SK-N-SH (cell line): ENCODE measurements around the gene TFPI.

Experiments
- JUND ChIP-seq: IDR thresholded peaks from 2 replicates; pipeline ENCODE4 v1.4.0; 2012
- TF ChIP-seq, protein P1 (sequence below): fragments of 200-600 bp; sonication (generic); IDR thresholded peaks from 2 replicates; pipeline ENCODE4 v1.6.1; 2017; ENCODE audit warnings: antibody characterized with exemption, mild to moderate bottlenecking, moderate library complexity

DNA sequence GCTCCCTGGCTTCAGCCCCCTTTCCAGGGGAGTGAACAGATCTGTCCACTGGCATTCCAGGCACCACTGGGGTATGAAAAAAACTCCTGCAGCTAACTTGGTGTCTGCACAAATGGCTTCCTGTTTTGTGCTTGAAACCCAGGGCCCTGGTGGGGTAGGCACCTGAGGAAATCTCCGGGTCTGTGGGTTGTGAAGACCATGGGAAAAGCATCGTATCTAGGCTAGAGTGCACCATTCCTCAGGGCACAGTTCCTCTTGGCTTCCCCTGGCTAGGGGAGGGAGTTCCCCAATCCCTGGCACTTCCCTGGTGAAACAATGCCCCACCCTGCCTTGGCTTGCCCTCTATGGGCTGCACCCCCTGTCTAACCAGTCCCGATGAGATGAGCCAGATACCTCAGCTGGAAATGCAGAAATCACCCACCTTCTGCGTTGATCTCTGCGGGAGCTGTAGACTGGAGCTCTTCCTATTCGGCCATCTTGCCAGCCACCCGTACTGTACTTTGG lies 34.1 kb downstream of the TFPI start:
- TF ChIP-seq JUND = no peak
- TF ChIP-seq, protein P1, sequence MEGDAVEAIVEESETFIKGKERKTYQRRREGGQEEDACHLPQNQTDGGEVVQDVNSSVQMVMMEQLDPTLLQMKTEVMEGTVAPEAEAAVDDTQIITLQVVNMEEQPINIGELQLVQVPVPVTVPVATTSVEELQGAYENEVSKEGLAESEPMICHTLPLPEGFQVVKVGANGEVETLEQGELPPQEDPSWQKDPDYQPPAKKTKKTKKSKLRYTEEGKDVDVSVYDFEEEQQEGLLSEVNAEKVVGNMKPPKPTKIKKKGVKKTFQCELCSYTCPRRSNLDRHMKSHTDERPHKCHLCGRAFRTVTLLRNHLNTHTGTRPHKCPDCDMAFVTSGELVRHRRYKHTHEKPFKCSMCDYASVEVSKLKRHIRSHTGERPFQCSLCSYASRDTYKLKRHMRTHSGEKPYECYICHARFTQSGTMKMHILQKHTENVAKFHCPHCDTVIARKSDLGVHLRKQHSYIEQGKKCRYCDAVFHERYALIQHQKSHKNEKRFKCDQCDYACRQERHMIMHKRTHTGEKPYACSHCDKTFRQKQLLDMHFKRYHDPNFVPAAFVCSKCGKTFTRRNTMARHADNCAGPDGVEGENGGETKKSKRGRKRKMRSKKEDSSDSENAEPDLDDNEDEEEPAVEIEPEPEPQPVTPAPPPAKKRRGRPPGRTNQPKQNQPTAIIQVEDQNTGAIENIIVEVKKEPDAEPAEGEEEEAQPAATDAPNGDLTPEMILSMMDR = no peak
